Gastroesophageal sphincter (tissue), 4 donors: ENCODE measurements around the gene FHIT. TPM values are rescaled to one million over a fixed set of nuclear protein-coding genes. Genes with fewer than 3 reads are reported as not detected.

Experiments used
- ATAC-seq: fragments of 150-250 bp; one replicate; pipeline ENCODE4 v1.9.1; 2016; ENCODE audit warnings: mild to moderate bottlenecking, moderate library complexity
- H3K27ac ChIP-seq, 4 donors: fragments of 200-600 bp; sonication (generic) in 3 of 4; 1 replicate in 3 of 4; 2 replicates in 1 of 4; pipeline ENCODE4 v1.5.1; 2016 to 2019
- H3K27me3 ChIP-seq: fragments of 200-600 bp; sonication (generic); one replicate; pipeline ENCODE4 v1.5.1; 2019
- H3K36me3 ChIP-seq, 2 donors: fragments of 200-600 bp; sonication (generic); one replicate each; pipeline ENCODE4 v1.5.1; 2019; ENCODE audit warnings: control low read depth in 1 of 2
- H3K4me1 ChIP-seq, 3 donors: fragments of 200-600 bp; sonication (generic); 1 replicate in 2 of 3; 2 replicates in 1 of 3; pipeline ENCODE4 v1.5.1; 2016 to 2019; ENCODE audit warnings: control low read depth in 2 of 3
- H3K4me3 ChIP-seq, 2 donors: fragments of 200-600 bp; sonication (generic); one replicate each; pipeline ENCODE4 v1.5.1; 2019; ENCODE audit warnings: mild to moderate bottlenecking in 1 of 2, moderate library complexity in 1 of 2
- H3K9me3 ChIP-seq, 3 donors: fragments of 200-600 bp; sonication (generic); one replicate each; pipeline ENCODE4 v1.5.1; 2017 to 2019; ENCODE audit warnings: control low read depth in 2 of 3
- CTCF ChIP-seq, 4 experiments: fragments of 200-600 bp in 2 of 4; fragments of 450-650 bp in 2 of 4; sonication (generic) in 1 of 4; IDR thresholded peaks; one replicate each; pipeline ENCODE4 v1.5.1; 2017 to 2019; ENCODE audit warnings: antibody characterized with exemption in 4 of 4, mild to moderate bottlenecking in 2 of 4, moderate library complexity in 2 of 4
- EP300 ChIP-seq: sonication (generic); formaldehyde crosslinking; IDR thresholded peaks from one replicate; pipeline ENCODE4 v1.6.1; 2017; ENCODE audit warnings: antibody characterized with exemption, mild to moderate bottlenecking
- POLR2A ChIP-seq, 2 donors: fragments of 450-650 bp; IDR thresholded peaks; one replicate each; pipeline ENCODE4 v1.6.1; 2017; ENCODE audit warnings: antibody characterized with exemption in 2 of 2, mild to moderate bottlenecking in 2 of 2, moderate library complexity in 1 of 2
- POLR2AphosphoS5 ChIP-seq: sonication (generic); formaldehyde crosslinking; IDR thresholded peaks from one replicate; pipeline ENCODE4 v1.6.1; 2017; ENCODE audit warnings: antibody characterized with exemption
- WGBS, 2 donors: methylation state at CpG; one replicate each; pipeline ENCODE4 v1.1.5; 2018; ENCODE audit warnings: low coverage in 1 of 2; 5-methylcytosine and 5-hydroxymethylcytosine counted together
- total RNA-seq, 4 donors: library from RNA; depleted of rRNA; stranded (reverse); fragments of >200 nt; gene quantifications; one replicate each; pipeline ENCODE4 v1.1.0, GENCODE V29; 2016

The FHIT gene
- total RNA-seq, 4 donors from 2014 or later, result 1.4 to 7.3 (median 3.9) TPM

GRCh38 chr3:59756934-59757333 lies 1494.3 kb downstream of the FHIT start:
- no peak overlapping the region for H3K27ac ChIP-seq
- 74 to 93% methylated on average over 3 to 5 of the region's 5 CpGs for WGBS, 2 donors
- H3K27me3 ChIP-seq, result no peaks in the 10 kb centered on the region
- ATAC-seq, result no peak
- H3K4me1 ChIP-seq, result no peaks in the 10 kb centered on the region
- H3K9me3 ChIP-seq, result no peaks in the 10 kb centered on the region
- TF ChIP-seq CTCF (IDR thresholded peaks at IDR 0.05) (no peak), EP300 (no peak), POLR2AphosphoS5 (no peak), POLR2A (IDR thresholded peaks at IDR 0.05) (no peak)
- no peaks in the 10 kb centered on the region for H3K36me3 ChIP-seq
- H3K4me3 ChIP-seq, result no peak overlapping the region

DNA sequence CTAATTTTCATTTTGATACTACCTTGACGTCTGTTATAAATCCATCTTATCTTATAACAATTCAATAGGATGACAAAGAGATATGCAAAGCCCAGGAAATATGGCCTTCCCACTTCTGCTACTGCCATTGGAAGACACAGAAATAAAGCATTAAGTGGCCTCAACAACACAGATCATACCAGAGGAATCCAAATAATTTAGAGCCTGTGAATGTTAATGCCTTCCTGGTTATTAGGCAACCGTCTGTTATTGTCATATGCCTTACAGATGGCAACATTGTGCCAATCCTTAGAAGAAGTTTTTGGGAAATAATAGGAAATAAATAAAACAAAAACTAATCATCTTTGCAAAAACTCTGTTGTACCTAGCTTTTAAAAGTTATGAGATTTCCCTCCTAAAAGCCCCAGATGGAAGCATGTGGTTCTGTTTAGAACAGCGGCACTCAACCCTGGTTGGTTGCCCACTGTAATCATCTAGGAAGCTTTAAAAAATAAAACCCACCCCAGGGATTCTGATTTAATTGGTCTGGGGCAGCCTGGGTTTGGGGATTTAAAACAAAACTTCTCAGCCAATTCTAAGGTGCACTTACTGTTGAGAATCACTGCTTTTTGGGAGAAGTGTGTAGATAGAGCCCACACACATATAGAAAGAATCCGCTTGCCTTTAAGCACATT lies 1496.7 kb downstream of the FHIT start:
- 87 to 97% methylated on average over 3 to 4 of the region's 4 CpGs for WGBS, 2 donors
- Histone ChIP-seq H3K4me3 (no peak overlapping the region), H3K27me3 (no peaks in the 10 kb centered on the region), H3K9me3 (no peaks in the 10 kb centered on the region), H3K36me3 (no peaks in the 10 kb centered on the region), H3K27ac (no peak overlapping the region), H3K4me1 (no peaks in the 10 kb centered on the region)
- no peak for TF ChIP-seq POLR2A (IDR thresholded peaks at IDR 0.05)
- no peak for TF ChIP-seq CTCF (IDR thresholded peaks at IDR 0.05)
- no peak for TF ChIP-seq POLR2AphosphoS5
- TF ChIP-seq EP300, result no peak
- no peak for ATAC-seq

DNA sequence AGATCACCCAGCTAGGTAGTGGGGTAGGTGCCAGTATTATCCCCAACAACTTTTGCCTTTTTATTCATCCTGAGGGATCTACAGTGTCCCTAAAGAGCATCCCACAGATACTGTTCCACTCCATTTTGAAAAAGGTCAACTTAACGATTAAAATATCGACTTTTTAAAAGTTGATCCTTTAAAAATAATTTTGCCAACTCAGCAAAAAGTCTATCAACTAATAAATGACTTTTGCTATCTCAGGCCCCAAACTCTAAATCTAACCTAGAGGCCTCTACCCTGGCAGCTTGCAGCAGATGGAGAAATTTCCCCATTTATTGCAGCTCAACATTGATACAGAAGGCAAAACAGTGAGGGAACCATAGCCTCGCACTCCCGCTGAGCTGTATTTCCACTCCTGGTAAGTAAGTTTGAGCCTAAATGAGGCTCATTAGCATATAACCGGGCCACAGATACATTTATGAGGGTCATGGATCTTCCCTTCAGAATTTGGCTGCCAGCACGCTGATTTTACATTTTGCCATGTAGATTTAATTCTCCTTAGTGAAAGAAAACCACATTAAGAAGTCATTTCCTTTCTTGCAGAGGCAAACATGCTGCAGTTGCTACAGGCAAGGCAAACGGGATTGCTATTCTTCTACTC lies 1497.3 kb downstream of the FHIT start:
- Histone ChIP-seq H3K4me1 (no peaks in the 10 kb centered on the region), H3K36me3 (no peaks in the 10 kb centered on the region), H3K27me3 (no peaks in the 10 kb centered on the region), H3K9me3 (no peaks in the 10 kb centered on the region), H3K4me3 (no peak overlapping the region), H3K27ac (no peak overlapping the region)
- TF ChIP-seq CTCF (IDR thresholded peaks at IDR 0.05) (no peak), EP300 (no peak), POLR2A (IDR thresholded peaks at IDR 0.05) (no peak), POLR2AphosphoS5 (no peak)
- no peak for ATAC-seq
- 79 to 97% methylated on average over 7 of the region's 7 CpGs for WGBS, 2 donors

GRCh38 chr3:59752925-59753324 lies 1498.3 kb downstream of the FHIT start:
- H3K36me3 ChIP-seq, result no peaks in the 10 kb centered on the region
- H3K4me3 ChIP-seq, result no peak overlapping the region
- ATAC-seq, result no peak
- no peaks in the 10 kb centered on the region for H3K4me1 ChIP-seq
- H3K9me3 ChIP-seq, result no peaks in the 10 kb centered on the region
- H3K27ac ChIP-seq, result no peak overlapping the region
- no peak for TF ChIP-seq EP300
- TF ChIP-seq CTCF (IDR thresholded peaks at IDR 0.05), result no peak
- TF ChIP-seq POLR2A (IDR thresholded peaks at IDR 0.05), result no peak
- no peak for TF ChIP-seq POLR2AphosphoS5
- H3K27me3 ChIP-seq, result no peaks in the 10 kb centered on the region

- no peak for ATAC-seq
- no peak overlapping the region for H3K27ac ChIP-seq
- H3K27me3 ChIP-seq, result no peaks in the 10 kb centered on the region
- no peak for TF ChIP-seq CTCF (IDR thresholded peaks at IDR 0.05)
- TF ChIP-seq EP300, result no peak
- no peak for TF ChIP-seq POLR2A (IDR thresholded peaks at IDR 0.05)
- TF ChIP-seq POLR2AphosphoS5, result no peak
- H3K9me3 ChIP-seq, result no peaks in the 10 kb centered on the region
- no peaks in the 10 kb centered on the region for H3K36me3 ChIP-seq
- H3K4me3 ChIP-seq, result no peak overlapping the region
- no peaks in the 10 kb centered on the region for H3K4me1 ChIP-seq
- 92 to 96% methylated on average over 2 to 4 of the region's 4 CpGs for WGBS, 2 donors
Observed at GRCh38 chr3:59751606-59752005, 1499.6 kb downstream of the FHIT start.
